T follicular helper cell (primary cell): ENCODE results near the gene PPP1R36.
"Not testable (repeated sequence)": the region's sequence is repeated elsewhere in the genome, so short reads cannot be mapped to it uniquely, and the experiment has no call there.

Experiments
- DNase-seq: peaks from one replicate; pipeline ENCODE4 v3.0.0-alpha.2; 2020; ENCODE audit warnings: low read depth

The PPP1R36 gene

GRCh38 chr14:64612971-64613666 is 63.4 kb downstream of the PPP1R36 start:
- no peak for DNase-seq

GRCh38 chr14:64614166-64614565 is 64.4 kb downstream of the PPP1R36 start:
- DNase-seq, result no peak

DNA sequence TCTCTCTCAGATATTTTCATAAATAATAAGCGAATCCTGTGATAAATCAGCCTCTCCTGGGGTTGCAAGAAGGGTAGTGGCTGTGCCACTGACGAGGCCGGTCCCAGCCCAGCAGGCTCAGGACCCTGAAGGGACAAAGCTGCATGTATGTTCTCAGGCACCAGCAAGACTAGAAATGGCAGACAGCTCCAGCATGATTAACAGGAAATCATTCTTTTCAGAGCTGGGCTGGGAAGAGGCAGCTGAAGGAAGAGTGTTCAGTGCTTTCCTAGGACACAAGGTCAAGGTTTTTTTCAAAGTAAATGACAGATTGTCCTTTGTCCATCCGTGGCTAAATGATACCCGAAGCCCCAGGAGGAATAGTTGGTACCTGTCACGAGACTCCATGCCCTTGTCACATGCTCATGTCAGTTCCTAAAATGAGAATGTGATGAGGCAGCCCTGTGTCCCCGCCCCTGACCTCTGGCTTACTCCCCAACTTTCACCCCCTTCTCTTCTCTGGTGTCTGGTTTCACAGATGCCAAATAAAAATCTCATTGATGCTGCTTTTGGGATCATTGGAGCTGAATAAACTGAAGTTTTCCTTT is 65.1 kb downstream of the PPP1R36 start:
- DNase-seq, result no peak

DNA sequence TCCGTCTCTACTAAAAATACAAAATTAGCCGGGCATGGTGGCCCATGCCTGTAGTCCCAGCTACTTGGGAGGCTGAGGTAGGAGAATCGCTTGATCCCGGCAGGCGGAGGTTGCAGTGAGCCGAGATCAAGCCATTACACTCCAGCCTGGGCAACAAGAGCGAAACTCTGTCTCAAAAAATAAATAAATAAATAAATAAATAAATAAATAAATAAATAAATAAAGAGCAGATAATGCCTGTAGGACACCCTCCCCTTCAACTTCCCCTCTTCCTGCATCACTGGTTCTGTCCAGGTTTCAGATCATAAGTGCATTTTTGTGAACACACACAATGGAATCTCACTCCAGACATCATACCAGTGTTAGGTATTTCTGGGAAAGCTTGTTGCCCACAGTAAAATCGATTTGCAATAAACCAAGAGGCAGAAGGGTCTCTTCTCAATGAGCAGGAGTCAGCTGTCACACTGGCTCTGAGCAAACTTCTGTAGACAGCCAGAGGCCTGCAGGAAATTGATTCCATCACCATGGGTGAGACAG is 68.2 kb downstream of the PPP1R36 start:
- DNase-seq, result not testable (repeated sequence)

DNA sequence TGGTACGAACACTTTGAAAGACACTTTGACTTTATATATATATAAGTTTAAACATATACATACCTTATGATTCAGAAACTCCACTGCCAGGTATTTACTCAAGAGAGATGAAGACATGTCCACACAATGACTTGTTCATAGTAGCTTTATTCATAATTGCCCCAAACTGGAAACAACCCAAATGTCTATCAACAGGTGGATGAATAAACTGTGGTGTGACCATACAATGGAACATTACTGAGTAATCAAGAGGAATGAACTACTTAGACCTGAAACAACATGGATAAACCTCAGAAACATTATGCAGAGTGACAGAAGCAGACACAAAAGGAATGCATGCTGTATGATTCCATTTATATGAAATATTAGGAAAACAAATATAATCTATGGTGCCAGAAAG is 71.1 kb downstream of the PPP1R36 start:
- no peak for DNase-seq

GRCh38 chr14:64623554-64624165 is 73.9 kb downstream of the PPP1R36 start:
- DNase-seq, result no peak

DNA sequence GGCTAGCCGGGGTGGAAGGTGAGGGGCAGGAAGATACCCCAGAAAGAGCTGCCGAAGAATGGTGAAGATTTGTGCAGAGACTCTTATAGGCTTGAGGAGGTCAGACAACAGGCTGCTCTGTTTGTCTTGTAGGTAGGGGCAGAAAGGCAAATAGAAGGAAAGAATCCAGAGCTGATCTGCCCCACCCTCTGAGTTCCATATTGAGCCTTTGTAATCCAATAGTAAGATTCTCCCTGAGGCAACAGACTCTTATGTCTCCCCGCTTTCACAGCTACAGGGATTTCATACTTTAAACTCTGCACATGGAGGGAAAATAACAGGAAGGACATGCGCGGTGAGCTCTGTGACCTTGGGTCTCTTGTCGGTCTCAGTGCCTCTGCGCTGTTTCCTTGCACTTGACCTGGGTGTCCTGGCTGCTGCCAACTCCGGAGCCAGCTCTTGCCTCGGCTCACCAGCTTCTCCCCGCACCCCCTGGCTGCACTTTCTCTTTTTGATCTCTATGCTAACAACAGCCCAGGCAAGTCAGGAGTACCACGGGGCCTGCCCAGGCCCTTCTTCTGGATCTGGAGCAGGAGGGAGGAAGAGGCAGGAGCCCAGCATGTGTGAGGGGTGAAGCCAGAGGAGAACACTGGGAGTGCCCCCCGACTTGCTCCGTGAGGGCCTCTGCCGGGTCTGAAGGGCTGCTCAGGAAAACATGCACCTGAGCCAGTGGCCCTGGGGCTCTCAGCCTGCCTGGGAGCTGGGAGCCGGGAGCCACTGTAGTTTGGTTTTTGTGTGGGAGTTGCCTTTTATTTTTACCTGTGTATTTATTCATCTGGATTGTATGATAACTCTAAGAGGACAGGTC is 75.8 kb downstream of the PPP1R36 start:
- no peak for DNase-seq

GRCh38 chr14:64628940-64629408 is 79.2 kb downstream of the PPP1R36 start:
- no peak for DNase-seq

DNA sequence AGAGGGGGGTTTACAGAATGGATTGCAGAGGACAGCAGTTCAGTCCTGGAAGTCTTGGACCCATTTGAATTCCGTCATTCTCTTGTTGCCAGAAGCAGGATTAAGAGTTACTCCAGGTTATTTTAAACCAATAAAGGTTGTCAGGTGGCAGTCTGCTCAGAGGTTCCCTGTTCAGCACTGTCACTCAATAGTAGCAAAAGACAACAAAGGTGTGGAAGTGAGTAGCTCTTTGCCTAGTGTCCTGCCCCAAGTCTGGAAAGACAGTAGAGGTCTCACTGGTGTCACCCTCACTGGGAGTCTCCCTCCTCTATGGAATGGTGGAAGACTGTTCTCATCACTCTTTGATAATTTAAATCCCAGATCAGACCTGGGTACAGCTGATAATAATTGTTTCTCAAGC is 81.0 kb downstream of the PPP1R36 start:
- DNase-seq, result no peak

DNA sequence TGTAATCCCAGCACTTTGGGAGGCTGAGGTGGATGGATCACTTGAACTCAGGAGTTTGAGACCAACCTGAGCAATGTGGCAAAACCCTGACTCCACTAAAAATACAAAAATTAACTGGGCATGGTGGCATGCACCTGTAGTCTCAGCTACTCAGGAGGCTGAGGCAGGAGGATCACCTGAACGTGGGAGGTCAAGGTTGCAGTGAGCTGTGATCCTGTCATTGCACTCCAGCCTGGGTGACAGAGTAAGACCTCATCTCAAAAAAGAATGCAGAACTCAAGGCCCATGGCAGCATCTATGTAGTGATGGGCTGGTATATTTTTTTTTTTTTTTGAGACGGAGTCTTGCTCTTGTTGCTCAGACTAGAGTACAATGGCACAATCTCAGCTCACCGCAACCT is 81.5 kb downstream of the PPP1R36 start:
- not testable (repeated sequence) for DNase-seq

DNA sequence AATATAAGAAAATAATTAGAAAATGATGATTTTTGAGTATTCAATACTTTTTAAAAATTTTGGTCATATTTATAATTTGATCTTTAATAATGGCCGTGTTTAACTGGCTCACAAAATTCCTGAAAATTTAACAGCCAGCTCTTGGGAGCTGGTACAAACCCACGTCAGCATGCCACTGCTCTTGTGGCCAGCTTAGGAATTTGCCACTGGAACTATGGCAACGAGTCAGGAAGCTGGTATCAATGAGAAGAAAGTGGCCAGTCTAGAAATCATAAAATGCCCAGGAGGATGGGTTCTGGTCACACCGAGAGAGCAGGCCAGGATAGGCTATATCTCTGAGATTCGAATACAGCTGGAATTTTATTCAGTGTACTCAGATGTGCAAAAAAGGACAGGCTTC is 82.3 kb downstream of the PPP1R36 start:
- DNase-seq, result no peak

DNA sequence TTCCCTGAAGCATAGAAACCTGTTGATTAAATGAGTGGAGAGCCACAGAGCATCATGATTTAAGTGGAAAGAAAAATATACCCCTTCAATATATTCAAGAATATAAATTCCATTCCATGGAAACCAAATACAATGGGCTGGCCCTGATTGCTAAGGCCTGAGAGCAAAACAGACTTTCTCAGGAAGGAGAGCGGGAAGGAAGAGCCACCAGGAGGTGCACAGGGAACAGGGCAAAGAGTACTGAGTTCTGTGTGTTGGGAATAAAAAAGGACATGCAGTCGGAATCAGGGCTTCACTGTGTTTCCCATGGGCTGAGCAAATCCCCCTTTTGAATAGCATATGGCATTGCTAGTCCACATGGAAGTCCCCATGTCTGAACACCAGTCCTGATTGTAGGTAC is 84.8 kb downstream of the PPP1R36 start:
- DNase-seq, result no peak

DNA sequence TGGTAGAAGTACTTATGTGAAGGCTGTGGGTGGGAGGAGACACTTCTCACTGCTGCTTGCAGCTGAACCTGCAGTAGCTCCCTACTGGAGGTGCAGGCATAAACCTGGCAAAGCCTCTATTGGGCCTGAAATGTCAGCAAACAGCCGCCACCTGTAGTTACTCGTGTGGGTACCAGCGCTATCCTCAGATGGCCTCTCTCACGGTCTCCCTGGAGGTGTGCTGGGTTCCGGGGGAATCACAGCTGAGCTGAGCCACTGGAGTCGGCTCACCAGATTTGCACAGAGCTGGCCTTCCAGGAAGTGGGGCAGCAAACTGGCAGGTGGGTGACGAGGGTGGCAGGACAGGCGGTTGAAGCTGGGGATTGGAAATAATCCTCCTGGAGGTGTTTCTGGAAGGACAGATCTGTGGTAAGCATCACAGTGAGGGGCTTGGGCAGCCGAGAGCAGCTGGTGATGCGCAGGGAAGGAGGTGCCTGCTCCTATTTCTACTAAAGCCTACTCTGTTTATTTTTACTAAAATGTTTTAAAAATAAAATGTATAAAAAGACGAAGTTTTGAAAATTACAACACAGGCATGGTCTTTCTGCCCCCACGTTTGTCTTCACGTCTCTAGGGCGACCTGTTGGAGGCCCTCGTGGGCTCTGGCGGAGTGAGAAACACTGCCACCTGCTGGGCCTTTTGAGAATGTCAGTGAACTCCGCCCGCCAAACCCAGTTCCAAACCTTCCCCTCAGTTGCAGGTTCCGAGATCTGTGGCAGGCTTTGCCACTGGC is 86.6 kb downstream of the PPP1R36 start:
- DNase-seq, result peak; percentile 50

GRCh38 chr14:64636980-64637429 is 87.2 kb downstream of the PPP1R36 start:
- DNase-seq, result no peak

DNA sequence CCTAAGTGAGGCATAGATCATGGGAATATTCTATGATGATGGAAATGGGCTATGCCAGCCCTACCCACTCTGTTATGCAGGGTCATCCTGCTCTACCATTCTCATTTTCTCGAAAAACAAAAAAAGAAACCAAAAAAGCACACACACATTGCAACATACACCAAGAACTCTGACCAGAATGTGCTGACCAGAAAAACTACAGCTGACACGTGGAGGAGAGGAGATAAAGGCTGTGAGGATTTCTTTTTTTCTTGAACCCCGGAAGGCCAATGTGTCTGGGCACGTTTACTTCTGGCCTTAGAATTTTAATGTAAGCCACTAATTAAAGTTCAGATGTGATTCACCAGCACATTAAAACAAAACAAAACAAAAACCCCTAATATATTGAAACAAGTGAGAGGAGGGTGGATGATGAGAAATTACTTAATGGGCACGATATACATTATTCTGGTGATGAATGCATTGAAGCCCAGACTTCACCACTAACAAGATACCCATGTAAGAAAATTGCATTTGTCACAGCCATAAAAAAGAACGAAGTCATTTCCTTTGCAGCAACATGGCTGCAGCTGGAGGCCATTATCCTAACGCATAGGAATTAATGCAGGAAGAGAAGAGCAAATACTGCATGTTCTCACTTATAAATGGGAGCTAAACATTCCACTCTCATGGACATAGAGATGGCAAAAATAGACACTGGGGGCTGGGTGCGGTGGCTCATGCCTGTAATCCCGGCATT is 88.1 kb downstream of the PPP1R36 start:
- no peak for DNase-seq

- DNase-seq, result no peak
Measured at GRCh38 chr14:64638625-64639024, 88.9 kb downstream of the PPP1R36 start.
